Upper lobe of left lung (tissue), 6 donors: Measurements from ENCODE around the gene ZBTB17. TPM values are rescaled to one million over a fixed set of nuclear protein-coding genes. Genes with fewer than 3 reads are reported as not detected.
"Not testable (repeated sequence)": the region's sequence is repeated elsewhere in the genome, so short reads cannot be mapped to it uniquely, and the experiment has no call there.

Experiments
- ATAC-seq, 2 donors: fragments of 200-7000 bp; cut with Tn5 transposase; one replicate each; pipeline ENCODE4 v1.9.1; 2022; ENCODE audit warnings: mild to moderate bottlenecking in 2 of 2, moderate library complexity in 2 of 2; ENCODE audit not compliant: low FRiP score in 2 of 2
- DNase-seq, 2 donors: peaks; one replicate each; pipeline ENCODE4 v3.0.0-alpha.2; 2019 to 2020
- H3K27ac ChIP-seq, 4 donors: fragments of 200-600 bp; sonication (generic); one replicate each; pipeline ENCODE4 v1.5.1; 2016 to 2019
- H3K27me3 ChIP-seq, 4 donors: fragments of 200-600 bp; sonication (generic); one replicate each; pipeline ENCODE4 v1.5.1; 2017 to 2019
- H3K36me3 ChIP-seq, 4 donors: fragments of 200-600 bp; sonication (generic); one replicate each; pipeline ENCODE4 v1.5.1; 2016 to 2019
- H3K4me1 ChIP-seq, 4 donors: fragments of 200-600 bp; sonication (generic); one replicate each; pipeline ENCODE4 v1.5.1; 2018 to 2019
- H3K4me3 ChIP-seq, 4 donors: fragments of 200-600 bp; sonication (generic); one replicate each; pipeline ENCODE4 v1.5.1; 2017 to 2019; ENCODE audit warnings: mild to moderate bottlenecking in 2 of 4, moderate library complexity in 1 of 4
- H3K9me3 ChIP-seq, 4 donors: fragments of 200-600 bp; sonication (generic); one replicate each; pipeline ENCODE4 v1.5.1; 2018 to 2019
- CTCF ChIP-seq, 6 experiments: fragments of 450-650 bp in 4 of 6; fragments of 200-600 bp in 2 of 6; sonication (generic) in 2 of 6; IDR thresholded peaks; one replicate each; pipeline ENCODE4 v1.5.1; 2016 to 2019; ENCODE audit warnings: antibody characterized with exemption in 6 of 6
- EP300 ChIP-seq, 4 donors: sonication (generic); formaldehyde crosslinking; IDR thresholded peaks; one replicate each; pipeline ENCODE4 v1.5.1; 2017; ENCODE audit warnings: antibody characterized with exemption in 4 of 4, control low read depth in 2 of 4
- POLR2A ChIP-seq, 4 donors: fragments of 450-650 bp; IDR thresholded peaks; one replicate each; pipeline ENCODE4 v1.5.1; 2016 to 2017; ENCODE audit warnings: antibody characterized with exemption in 4 of 4, mild to moderate bottlenecking in 2 of 4
- POLR2AphosphoS5 ChIP-seq, 2 donors: sonication (generic); formaldehyde crosslinking; IDR thresholded peaks; one replicate each; pipeline ENCODE4 v1.5.1; 2017; ENCODE audit warnings: antibody characterized with exemption in 2 of 2
- WGBS, 2 donors: methylation state at CpG; one replicate each; pipeline ENCODE4 v1.1.5; 2017 to 2018; 5-methylcytosine and 5-hydroxymethylcytosine counted together
- total RNA-seq, 6 donors: library from RNA; depleted of rRNA in 4 of 6; stranded (reverse); fragments of >200 nt in 4 of 6; gene quantifications; one replicate each; pipeline versions ENCODE4 v1.1.0 to v1.2.1, GENCODE V29; 2016 to 2021
- donor health status: DM: no; HTN: no; CAD: no; lungs with moderate emphysema.
- donor health status: DM: no; HTN: yes; CAD: no; lungs with severe emphysema.

Gene ZBTB17
- total RNA-seq, 6 donors from 2014 or later, result 34.1 to 94.2 (median 42.9) TPM

DNA sequence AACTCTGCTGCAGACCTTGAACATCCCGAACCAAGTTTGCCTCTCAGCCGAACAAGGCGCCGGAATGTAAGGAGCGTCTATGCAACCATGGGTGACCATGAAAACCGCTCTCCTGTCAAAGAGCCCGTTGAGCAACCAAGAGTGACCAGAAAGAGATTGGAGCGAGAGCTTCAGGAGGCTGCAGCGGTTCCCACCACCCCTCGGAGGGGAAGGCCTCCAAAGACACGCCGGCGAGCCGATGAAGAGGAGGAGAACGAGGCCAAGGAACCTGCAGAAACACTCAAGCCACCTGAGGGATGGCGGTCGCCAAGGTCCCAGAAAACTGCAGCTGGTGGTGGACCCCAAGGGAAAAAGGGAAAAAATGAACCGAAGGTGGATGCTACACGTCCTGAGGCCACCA, 44.0 kb downstream of the ZBTB17 start:
- no peaks in the 10 kb centered on the region for H3K27me3 ChIP-seq
- no peaks in the 10 kb centered on the region for H3K4me1 ChIP-seq
- DNase-seq, result no peak
- peaks cover 17 to 100% (median 94%) of the 10 kb centered on the region in 4 donors for H3K36me3 ChIP-seq
- no peak overlapping the region for H3K27ac ChIP-seq
- TF ChIP-seq POLR2AphosphoS5 (IDR thresholded peaks at IDR 0.05) (no peak), POLR2A (IDR thresholded peaks at IDR 0.05) (no peak), CTCF (IDR thresholded peaks at IDR 0.05) (no peak), EP300 (IDR thresholded peaks at IDR 0.05) (no peak)
- H3K9me3 ChIP-seq, result no peaks in the 10 kb centered on the region
- no peak for ATAC-seq
- WGBS, 2 donors, result 96 to 97% methylated on average over 18 to 19 of the region's 19 CpGs
- no peak overlapping the region for H3K4me3 ChIP-seq

GRCh38 chr1:15931401-15931800, 44.5 kb downstream of the ZBTB17 start:
- no peaks in the 10 kb centered on the region for H3K27me3 ChIP-seq
- TF ChIP-seq EP300 (IDR thresholded peaks at IDR 0.05), result no peak
- DNase-seq (no peak), ATAC-seq (no peak)
- H3K4me3 ChIP-seq, result no peak overlapping the region
- no peaks in the 10 kb centered on the region for H3K9me3 ChIP-seq
- 95 to 99% methylated on average over 10 to 11 of the region's 11 CpGs for WGBS, 2 donors
- peaks cover 17 to 100% (median 90%) of the 10 kb centered on the region in 4 donors for H3K36me3 ChIP-seq
- no peaks in the 10 kb centered on the region for H3K4me1 ChIP-seq
- H3K27ac ChIP-seq, result no peak overlapping the region

DNA sequence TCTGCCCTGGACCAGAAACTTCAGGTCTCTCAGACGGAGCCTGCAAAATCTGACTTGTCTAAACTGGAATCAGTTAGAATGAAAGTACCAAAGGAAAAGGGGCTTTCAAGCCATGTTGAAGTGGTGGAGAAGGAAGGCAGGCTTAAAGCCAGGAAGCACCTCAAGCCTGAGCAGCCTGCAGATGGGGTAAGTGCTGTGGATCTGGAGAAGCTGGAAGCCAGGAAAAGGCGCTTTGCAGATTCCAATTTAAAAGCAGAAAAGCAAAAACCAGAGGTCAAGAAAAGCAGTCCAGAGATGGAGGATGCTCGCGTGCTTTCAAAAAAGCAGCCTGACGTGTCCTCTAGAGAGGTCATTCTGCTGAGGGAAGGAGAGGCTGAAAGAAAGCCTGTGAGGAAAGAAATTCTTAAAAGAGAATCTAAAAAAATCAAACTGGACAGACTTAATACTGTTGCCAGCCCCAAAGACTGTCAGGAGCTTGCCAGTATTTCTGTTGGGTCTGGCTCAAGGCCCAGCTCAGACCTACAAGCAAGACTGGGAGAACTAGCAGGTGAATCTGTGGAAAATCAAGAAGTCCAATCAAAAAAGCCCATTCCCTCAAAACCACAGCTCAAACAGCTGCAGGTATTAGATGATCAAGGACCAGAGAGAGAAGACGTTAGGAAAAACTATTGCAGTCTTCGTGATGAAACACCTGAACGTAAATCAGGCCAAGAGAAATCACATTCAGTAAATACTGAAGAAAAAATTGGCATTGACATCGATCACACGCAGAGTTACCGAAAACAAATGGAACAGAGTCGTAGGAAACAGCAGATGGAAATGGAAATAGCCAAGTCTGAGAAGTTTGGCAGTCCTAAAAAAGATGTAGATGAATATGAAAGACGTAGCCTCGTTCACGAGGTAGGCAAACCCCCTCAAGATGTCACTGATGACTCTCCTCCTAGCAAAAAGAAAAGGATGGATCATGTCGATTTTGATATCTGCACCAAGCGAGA, 46.6 kb downstream of the ZBTB17 start:
- H3K4me3 ChIP-seq, result no peak overlapping the region
- ATAC-seq, result no peak
- WGBS, 2 donors, result 94 to 96% methylated on average over 17 of the region's 17 CpGs
- H3K27ac ChIP-seq, result no peak overlapping the region
- DNase-seq, result no peak
- no peak for TF ChIP-seq POLR2A (IDR thresholded peaks at IDR 0.05)
- TF ChIP-seq POLR2AphosphoS5 (IDR thresholded peaks at IDR 0.05), result no peak
- TF ChIP-seq EP300 (IDR thresholded peaks at IDR 0.05), result no peak
- no peak for TF ChIP-seq CTCF (IDR thresholded peaks at IDR 0.05)
- no peaks in the 10 kb centered on the region for H3K27me3 ChIP-seq
- no peaks in the 10 kb centered on the region for H3K9me3 ChIP-seq
- H3K36me3 ChIP-seq, result peaks cover 17 to 97% (median 78%) of the 10 kb centered on the region in 4 donors
- H3K4me1 ChIP-seq, result no peaks in the 10 kb centered on the region

GRCh38 chr1:15926448-15926847, 49.5 kb downstream of the ZBTB17 start:
- WGBS, 2 donors, result 76 to 88% methylated on average over 8 of the region's 8 CpGs
- DNase-seq, H3K27me3 ChIP-seq, H3K4me3 ChIP-seq, H3K9me3 ChIP-seq, H3K4me1 ChIP-seq, ATAC-seq, H3K27ac ChIP-seq: not testable (repeated sequence)
- H3K36me3 ChIP-seq, result peaks cover 28 to 97% (median 63%) of the 10 kb centered on the region in 4 donors

DNA sequence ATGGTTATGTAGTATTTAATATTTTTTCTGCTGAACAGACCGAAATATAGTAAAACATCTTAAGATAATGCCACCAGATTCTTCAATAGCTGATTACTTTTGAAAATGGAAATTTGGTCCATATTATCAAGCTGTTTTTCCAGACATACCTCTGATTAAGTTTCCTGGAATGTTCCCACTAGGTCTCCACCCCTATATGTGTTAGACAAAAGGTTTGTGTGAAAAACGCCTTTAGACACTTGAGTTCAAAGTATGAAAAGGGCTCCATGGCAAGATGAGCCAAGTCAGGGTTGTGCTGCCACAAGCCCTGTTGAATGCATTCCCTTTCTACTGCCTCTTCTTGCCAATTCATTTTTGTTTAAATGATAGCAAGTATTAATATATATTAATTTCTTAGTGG, 52.7 kb downstream of the ZBTB17 start:
- no peak for TF ChIP-seq CTCF (IDR thresholded peaks at IDR 0.05)
- no peak for TF ChIP-seq EP300 (IDR thresholded peaks at IDR 0.05)
- no peak for TF ChIP-seq POLR2AphosphoS5 (IDR thresholded peaks at IDR 0.05)
- TF ChIP-seq POLR2A (IDR thresholded peaks at IDR 0.05), result no peak
- no peak overlapping the region for H3K4me3 ChIP-seq
- no peak overlapping the region for H3K27ac ChIP-seq
- 77 to 80% methylated on average over 2 of the region's 2 CpGs for WGBS, 2 donors
- no peak for ATAC-seq
- no peaks in the 10 kb centered on the region for H3K9me3 ChIP-seq
- H3K36me3 ChIP-seq, result peaks cover 26 to 97% (median 48%) of the 10 kb centered on the region in 4 donors
- H3K27me3 ChIP-seq, result no peaks in the 10 kb centered on the region
- H3K4me1 ChIP-seq, result no peaks in the 10 kb centered on the region
- DNase-seq, result no peak
